NCI-H526 treated with DMSO at 0.1 percent for 48 hours (cell line): ENCODE data around the gene JMJD7.

Experiments
- DNase-seq: peaks from one replicate; lab custom pipeline; 2025; lab: John Stamatoyannopoulos, UW

JMJD7 gene

DNA sequence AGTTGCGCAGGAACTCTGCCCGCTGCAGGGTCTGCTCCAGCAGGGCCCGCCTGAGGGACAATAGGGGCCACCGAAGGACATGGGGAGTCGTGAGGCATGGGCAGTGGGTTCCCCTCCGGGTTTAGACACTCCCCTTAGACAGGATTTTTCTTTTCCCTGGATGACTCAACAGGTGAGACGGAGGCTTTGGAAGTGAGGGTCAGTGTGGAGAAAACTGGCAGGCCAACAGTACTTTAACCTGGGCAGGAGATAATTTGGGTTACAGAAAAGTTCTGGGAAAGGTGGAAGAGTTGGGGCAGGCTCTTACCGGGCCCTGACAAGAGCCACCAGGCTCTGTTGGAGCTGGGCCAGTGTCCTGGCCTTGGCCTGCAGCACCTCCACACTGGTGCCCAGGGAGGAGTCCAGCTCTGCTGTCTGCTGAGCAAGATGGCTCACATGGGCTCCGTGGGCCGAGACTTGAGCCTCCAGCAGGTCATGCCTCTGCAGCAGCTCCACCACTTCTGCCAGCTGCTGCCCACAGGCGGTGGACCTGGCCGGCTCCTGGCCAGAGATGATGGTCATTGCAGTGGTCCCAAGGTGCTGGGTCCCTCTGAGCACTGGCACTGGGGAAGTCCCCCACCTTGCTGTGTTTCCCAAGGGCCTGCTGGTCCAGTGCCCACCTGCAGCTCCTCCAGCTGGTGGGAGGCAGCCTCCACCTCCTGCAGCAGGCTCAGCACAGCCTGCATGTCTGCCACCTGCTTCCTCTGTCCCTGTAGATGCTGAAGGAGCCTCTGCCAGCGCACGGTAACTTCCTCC, 55.0 kb downstream of the JMJD7 start:
- no peak for DNase-seq

DNA sequence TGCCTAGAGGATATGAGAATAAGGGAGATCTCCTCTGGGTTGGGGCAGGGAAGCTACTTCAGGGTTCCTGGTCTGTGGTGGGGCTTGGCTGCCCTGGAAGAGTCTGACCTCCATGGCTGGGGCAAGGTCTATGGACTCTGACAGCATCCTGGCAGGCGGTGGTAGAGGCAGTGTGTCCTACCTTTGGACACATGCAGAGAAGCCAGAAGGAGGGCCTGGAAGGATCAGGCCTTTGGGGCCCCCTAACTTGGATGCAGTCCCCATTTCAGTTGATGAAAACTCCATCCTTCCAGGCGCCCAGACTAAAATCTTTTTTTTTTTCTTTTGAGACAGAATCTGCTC, 55.6 kb downstream of the JMJD7 start:
- no peak for DNase-seq

DNA sequence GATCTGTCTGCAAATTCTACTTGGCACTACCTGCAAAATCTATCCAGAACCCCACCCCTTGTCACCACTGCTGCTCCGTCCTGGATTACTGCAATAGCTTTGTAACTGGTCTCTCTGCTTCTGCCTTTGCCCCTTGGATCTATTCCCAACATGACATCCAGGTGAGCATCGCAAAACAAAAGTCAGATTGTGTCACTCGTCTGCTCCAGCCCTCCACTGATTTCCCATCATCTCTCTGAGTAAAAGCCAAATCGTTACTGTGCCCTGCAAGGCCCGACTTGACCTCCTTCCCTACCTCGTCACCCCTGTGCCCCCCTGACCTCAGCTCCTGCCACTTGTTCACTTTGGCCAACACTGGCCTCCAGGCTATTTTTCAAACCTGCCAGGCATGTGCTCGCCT, 56.6 kb downstream of the JMJD7 start:
- no peak for DNase-seq

DNA sequence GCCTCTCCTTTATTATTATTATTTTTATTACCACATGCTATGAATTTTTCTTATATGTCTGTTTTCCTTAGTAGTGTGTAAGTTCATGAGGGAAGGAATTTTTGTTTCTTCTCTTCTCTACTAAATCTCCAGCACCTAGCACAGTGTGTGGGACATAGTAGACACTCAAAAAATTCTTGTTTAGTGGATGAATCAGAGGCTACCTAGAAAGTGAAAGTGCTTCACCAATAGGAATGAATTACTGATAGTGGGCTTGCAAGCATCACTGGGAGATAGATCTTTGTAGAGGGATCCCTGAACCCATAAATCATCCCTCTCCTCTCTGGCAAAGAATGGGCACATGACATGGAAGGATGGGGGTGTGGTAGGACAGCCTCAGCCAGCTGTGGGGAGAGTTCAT, 57.4 kb downstream of the JMJD7 start:
- no peak for DNase-seq

DNA sequence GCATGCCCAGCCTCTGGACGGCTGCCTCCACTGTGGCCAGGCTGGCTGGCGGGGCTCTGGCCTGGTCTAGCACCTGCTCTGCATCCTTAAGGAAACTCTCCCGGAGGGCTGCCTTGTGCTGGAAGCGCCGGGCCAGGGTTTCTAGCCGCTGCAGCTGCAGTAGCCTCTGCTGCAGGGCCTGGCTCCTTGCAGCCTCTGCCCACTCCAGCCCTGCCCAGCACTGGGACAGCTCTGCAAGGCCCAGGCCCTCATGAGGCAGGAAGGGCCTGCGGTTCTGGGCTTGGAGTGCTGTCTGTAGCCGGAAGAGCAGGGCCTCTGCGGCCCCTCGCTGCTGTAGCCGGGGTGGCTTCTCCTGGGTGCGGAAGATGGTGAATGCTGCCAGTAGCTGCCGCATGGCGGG, 57.9 kb downstream of the JMJD7 start:
- no peak for DNase-seq

DNA sequence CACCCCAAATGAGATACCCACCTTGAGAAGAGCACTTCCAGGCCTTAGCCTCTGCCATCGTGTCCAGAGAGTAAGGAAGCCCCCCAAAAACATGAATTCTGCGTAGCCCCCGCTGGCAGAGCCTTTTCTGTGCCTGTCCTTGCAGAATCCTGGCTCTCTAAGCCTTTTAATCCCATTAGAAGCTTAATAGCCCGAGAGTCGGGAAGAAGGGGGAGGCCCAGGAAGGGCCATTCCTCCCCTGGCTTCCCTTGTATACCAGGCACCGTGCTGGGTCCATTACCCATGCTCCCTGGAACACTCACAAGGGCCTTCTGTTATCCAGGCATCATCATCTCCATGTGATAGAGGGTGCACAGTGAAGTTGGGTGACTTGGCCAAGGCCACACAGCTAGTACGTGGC, 58.8 kb downstream of the JMJD7 start:
- no peak for DNase-seq

DNA sequence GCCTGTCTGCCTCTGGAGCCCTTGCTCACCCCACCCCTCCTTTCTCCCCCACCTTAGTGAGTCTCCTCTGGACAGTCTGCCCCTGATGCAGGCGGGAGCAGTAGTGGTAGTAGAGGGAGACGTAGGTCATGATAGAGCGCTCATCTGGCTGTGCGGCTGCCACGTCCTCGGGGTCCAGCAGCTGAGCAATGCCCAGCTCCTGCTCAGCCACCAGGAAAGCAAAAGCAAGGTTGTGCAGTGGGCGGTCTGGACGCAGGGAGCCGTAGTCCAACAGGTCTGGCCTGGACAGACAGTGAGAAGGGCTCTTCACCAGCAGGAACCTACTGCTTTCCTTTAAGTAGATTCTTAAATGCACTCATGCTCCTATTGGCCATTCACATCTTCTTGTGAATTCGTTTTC, 59.3 kb downstream of the JMJD7 start:
- DNase-seq = no peak
